GM12874 (cell line): ENCODE results near the gene MYO16.

Experiments used
- CTCF ChIP-seq: IDR thresholded peaks from 2 replicates; pipeline ENCODE4 v1.5.1; 2011; ENCODE audit warnings: low read depth, mild to moderate bottlenecking, control low read depth, low read length, moderate library complexity; ENCODE audit not compliant: insufficient read depth

MYO16 gene

GRCh38 chr13:108760541-108760940 lies 131.1 kb downstream of the MYO16 start:
- no peak for TF ChIP-seq CTCF

- TF ChIP-seq CTCF: no peak
Measured at GRCh38 chr13:108768035-108768434, 138.6 kb downstream of the MYO16 start.

- TF ChIP-seq CTCF: no peak
Measured at GRCh38 chr13:108769213-108770070, 140.0 kb downstream of the MYO16 start.

- TF ChIP-seq CTCF: no peak
Measured at GRCh38 chr13:108775597-108775996, 146.2 kb downstream of the MYO16 start.

- TF ChIP-seq CTCF: no peak
Measured at GRCh38 chr13:108776650-108777049, 147.2 kb downstream of the MYO16 start.

- TF ChIP-seq CTCF: no peak
Measured at GRCh38 chr13:108777421-108778420, 148.3 kb downstream of the MYO16 start.

GRCh38 chr13:108779308-108779707 lies 149.9 kb downstream of the MYO16 start:
- TF ChIP-seq CTCF: no peak
